ENCODE data around the gene SARDH. TPM values are rescaled to one million over a fixed set of nuclear protein-coding genes. Genes with fewer than 3 reads are reported as not detected.

The SARDH gene
- total and polyA plus RNA-seq, 9 of the 15 experiments (the other 6 are each of a cell fraction or from before 2014, with no cell fraction given): 0.14 TPM; not detected in 8

- DNase-seq (ENCODE audit: extremely low read depth in 1 of 4, low spot score in 3 of 4) (no peak), ATAC-seq (no peak), FAIRE-seq (no peak)
- Histone ChIP-seq H3K9me3 (replicated peaks; ENCODE audit: control insufficient read depth, insufficient read depth, low read depth, low read length) (no peaks in the 10 kb centered on the region), H3K9me1 (ENCODE audit: control insufficient read depth, insufficient read depth, low read length) (no peaks in the 10 kb centered on the region), H3K27ac (ENCODE audit: extremely low read depth, low read depth, low read length) (no peak overlapping the region), H3K4me1 (replicated peaks in 1 of 2; ENCODE audit: control insufficient read depth in 2 of 2, insufficient read depth in 2 of 2, low read length in 2 of 2) (peaks cover 0 to 27% of the 10 kb centered on the region in 2 experiments; a peak in 2 of 5 replicates), H2AFZ (ENCODE audit: low read depth, low read length) (no peak overlapping the region), H3K36me3 (ENCODE audit: control insufficient read depth, insufficient read depth, low read length) (no peaks in the 10 kb centered on the region), H4K20me1 (replicated peaks; ENCODE audit: control insufficient read depth, insufficient read depth, low read length) (peaks cover 18% of the 10 kb centered on the region), H3K4me2 (ENCODE audit: insufficient read depth, low read length) (no peak overlapping the region), H3K27me3 (ENCODE audit: control insufficient read depth in 2 of 2, insufficient read depth in 2 of 2, low read length in 2 of 2) (peaks cover 11 to 72% of the 10 kb centered on the region in 2 experiments; a peak in 4 of 5 replicates), H3K79me2 (ENCODE audit: control insufficient read depth, insufficient read depth, low read length) (no peaks in the 10 kb centered on the region), H3K4me3 (no peak overlapping the region), H3K9ac (ENCODE audit: insufficient read depth in 1 of 2, low read depth in 2 of 2, low read length in 2 of 2) (no peak overlapping the region)
- 1% methylated on average over 12 of the region's 22 CpGs for WGBS (ENCODE audit: insufficient coverage, low coverage, missing lambda C conversion rate)
- no TSS peak for BruUV-seq (replicated peaks)
- CTCF ChIA-PET (ENCODE audit: low intra/inter-chr PET ratio): no interaction called here
- peak; percentile 58 for TF ChIP-seq ZFP36 (IDR thresholded peaks at IDR 0.05; ENCODE audit: low read depth, low read length, partially characterized antibody)
- no peak for TF ChIP-seq KLF13 (tag; IDR thresholded peaks at IDR 0.05; ENCODE audit: borderline replicate concordance, low read depth)
- in situ Hi-C loops (cut with MboI) (no loop called here), intact Hi-C loops (cut with micrococcal nuclease) (no loop called here)
- POLR2A ChIA-PET: interaction anchor here (0.6 kb wide), 1 partner anchor 702 kb away, joined by 3 read pairs; no protein-coding TSS in a partner anchor
Observed at GRCh38 chr9:133712221-133713100, 25.7 kb downstream of the SARDH start.
